ENCODE measurements around the gene AP5Z1. TPM values are rescaled to one million over a fixed set of nuclear protein-coding genes. Genes with fewer than 3 reads are reported as not detected.

The AP5Z1 gene
- total and polyA plus RNA-seq, 2 donors (not counting 1 experiment from before 2014, with no cell fraction given), result 11.1 to 32.2 TPM

Other genes with a start within 250 kb of the AP5Z1 start
- gene FOXK1, start 93.3 kb upstream of the AP5Z1 start, total RNA-seq, result 21.8 and 26.9 TPM in 2 replicates
- 5.2 and 8.2 TPM in 2 replicates for gene FOXK1, start 93.3 kb upstream of the AP5Z1 start, polyA plus RNA-seq
- gene PAPOLB, start 86.4 kb downstream of the AP5Z1 start, total RNA-seq, result under 0.01 TPM in 2 replicates
- 0.01 and 0.02 TPM in 2 replicates for gene PAPOLB, start 86.4 kb downstream of the AP5Z1 start, polyA plus RNA-seq
- 0.33 and 0.51 TPM in 2 replicates for gene RADIL, start 108.1 kb downstream of the AP5Z1 start, total RNA-seq
- gene RADIL, start 108.1 kb downstream of the AP5Z1 start, polyA plus RNA-seq, result 0.32 and 0.85 TPM in 2 replicates
- not detected in 2 replicates for gene MMD2, start 183.6 kb downstream of the AP5Z1 start, total RNA-seq
- gene MMD2, start 183.6 kb downstream of the AP5Z1 start, polyA plus RNA-seq, result not detected in 2 replicates